GM19328 (cell line): Measurements from ENCODE around the gene NANP.
A peak's percentile ranks its signal among the peaks of the same experiment; 100 is the strongest.
"Not testable (repeated sequence)": the region's sequence is repeated elsewhere in the genome, so short reads cannot be mapped to it uniquely, and the experiment has no call there.

Experiments
- ATAC-seq: cut with Tn5 transposase; IDR thresholded peaks from one replicate; pipeline ENCODE4 v1.9.1; 2021; ENCODE audit warnings: mild to moderate bottlenecking, moderate library complexity; ENCODE audit not compliant: unreplicated experiment

Gene NANP

DNA sequence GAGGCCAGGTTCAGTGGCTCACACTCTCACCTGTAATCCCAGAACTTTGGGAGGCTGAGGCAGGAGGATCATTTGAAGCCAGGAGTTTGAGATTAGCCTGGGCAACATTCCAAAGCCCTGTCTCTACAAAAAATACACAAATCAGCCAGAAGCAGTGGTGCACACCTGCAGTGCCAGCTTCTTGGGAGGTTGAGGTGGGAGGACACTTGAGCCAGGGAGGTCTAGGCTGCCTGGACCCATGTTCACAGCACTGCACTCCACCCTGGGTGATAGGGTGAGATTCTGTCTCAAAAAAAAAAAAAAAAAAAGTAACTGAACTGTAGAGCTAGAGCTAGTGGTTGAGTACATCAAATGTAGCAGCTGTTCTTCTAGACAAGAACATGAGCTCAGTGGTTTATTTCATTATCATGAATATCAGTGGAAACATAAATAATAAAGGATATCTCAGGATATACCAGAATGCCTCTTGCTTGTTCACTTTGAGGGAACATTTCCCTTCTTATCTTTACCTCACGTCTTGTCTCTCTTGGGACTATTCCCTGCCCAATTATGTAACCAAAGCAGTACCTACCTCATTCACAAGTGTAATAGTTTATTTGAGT is 17.6 kb downstream of the NANP start:
- ATAC-seq, result no peak

DNA sequence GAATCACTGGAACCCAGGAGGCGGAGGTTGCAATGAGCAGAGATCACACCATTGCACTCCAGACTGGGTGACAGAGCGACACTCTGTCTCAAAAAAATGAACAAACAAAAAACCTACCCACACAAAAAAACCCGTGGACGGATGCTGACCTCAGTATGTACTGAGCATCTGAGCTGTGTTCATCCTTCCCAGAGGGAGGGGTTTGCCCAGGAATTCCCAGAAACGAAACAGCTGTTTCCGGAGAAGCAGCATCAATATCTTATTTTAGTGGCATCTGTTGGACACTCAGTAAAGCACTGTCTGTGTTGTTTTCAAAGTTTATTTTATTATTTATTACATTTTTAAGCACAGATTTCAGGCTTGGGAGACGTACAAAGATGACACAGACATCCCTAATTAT is 18.7 kb downstream of the NANP start:
- ATAC-seq, result no peak

DNA sequence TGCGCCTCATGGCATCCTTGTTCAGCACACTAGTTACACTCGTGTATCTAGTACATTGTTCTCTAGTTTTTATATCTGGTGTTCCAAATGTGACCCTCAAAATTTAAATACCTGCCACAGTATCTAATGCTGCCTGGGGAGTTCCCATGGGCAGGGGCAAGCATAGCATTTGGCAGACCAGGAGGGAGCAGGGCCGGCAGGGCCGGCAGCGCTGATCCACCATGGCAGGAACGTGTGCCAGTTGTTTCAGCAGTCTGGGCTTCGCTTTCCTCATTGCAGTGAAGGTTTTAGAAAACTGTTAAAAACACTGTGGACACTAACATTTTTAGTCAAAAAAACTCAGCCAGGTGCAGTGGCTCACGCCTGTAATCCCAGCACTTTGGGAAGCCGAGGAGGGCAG is 19.2 kb downstream of the NANP start:
- ATAC-seq, result no peak

DNA sequence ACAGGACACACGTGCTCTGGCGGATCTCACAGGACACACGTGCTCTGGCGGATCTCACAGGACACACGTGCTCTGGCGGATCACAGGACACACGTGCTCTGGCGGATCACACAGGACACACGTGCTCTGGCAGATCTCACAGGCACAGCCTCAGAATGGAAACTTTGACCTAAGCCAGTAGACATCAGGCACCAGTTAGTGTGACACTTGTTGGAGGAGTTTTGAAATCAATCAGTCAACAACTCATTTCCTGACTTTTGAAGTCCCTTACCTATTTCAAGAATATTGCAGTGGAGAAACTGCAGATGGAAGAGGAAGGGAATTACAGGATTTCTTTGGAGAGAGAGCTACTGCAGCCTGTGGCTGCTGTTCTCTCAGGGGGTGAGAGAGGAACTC is 20.9 kb downstream of the NANP start:
- not testable (repeated sequence) for ATAC-seq

DNA sequence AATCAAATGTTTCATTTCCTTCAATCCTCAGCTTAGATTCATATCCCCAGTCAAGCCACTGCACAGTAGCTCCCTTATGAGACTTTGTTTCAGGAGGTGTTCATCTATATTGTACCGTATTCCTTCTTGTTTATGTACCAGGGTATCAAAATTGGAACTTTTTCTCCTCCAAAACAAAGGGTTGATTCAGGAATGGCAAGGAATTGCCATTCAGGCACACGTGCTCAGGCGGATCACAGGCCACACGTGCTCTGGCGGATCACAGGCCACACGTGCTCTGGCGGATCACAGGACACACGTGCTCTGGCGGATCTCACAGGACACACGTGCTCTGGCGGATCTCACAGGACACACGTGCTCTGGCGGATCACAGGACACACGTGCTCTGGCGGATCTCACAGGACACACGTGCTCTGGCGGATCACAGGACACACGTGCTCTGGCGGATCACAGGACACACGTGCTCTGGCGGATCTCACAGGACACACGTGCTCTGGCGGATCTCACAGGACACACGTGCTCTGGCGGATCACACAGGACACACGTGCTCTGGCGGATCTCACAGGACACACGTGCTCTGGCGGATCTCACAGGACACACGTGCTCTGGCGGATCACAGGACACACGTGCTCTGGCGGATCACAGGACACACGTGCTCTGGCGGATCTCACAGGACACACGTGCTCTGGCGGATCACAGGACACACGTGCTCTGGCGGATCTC is 21.5 kb downstream of the NANP start:
- ATAC-seq, result not testable (repeated sequence)

DNA sequence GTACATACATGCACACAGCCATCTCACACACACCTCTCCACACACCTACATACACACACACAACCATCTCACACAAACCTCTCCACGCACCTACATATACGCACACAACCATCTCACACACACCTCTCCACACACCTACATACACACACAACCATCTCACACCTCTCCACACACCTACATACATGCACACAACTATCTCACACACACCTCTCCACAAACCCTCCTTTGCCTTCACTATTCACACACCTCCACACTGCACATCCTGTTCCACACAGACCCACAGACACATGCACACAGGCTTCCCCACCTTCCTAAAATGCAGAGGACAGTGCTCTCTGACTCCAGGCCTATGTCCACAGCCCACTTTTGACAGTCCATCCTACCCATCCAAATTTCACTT is 22.2 kb downstream of the NANP start:
- no peak for ATAC-seq

DNA sequence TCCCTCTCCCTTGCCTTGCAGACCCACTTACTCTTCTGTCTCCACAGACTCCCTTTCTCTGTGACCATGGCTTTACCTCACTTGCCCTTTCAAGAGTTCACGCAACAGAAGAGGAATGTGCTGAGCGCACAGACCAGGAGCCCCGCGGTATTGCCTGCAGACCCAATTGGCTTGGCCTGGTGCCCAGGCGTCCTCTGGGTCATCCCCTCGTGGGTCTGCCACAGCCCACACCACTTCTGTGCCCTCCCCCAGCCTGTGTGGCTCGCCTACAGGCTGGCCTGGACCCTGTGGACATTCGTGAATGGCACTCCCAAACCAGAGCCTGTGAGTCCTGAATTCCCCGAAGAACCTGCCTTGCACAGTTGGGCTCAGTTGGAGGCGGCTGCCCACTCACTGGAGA is 23.2 kb downstream of the NANP start:
- ATAC-seq, result no peak

DNA sequence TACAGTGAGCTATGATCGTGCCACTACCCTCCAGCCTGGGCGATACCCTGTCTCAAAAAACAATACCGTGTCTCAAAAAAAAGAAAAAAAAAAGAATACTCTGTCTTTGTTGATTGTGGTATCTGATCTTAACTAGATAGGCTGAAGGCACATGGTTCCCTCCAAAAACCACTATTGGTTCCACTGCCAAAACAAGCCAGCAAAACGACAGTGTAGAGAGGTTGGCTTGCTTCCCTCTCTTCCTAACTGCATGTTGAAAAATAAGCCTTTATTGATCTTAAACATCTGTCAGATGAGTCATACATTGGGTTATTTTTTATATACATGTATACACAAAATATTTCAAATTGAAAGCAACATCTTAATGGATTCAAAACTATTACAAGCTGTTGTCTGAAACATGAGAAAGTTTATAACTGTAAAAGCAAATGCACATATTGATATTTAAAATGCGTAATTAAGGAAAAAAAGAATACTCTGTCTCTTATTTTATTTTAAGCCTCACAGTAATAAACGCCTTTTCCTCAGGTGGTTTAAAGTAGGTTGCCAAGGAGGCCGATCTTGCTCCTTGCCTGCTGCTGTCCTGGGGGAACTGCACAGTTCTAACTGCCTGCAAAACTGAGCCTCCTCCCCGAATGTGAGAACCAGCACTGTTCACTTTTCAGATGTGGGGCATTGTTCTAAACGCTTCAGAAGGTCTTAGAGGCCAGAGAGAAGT is 31.5 kb downstream of the NANP start:
- ATAC-seq, result no peak

DNA sequence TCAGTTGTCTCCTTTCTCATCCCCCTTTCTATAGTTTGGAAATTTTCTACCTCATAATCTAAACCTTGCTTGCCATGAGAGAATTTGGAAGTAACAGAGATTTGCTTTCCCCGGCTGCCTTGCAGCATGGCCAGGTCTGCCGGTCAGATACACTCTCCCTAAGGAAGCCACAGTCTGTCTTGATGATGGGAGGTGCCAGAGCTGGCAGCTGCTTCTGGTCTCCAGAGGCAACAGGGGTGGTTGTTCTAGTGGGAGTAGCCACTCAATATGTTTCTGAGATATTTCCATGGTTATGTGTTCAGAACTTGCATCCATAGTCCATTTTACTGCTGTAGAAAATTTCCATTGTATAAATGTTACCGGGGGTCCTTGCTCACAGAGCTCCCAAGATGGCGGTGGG is 33.0 kb downstream of the NANP start:
- not testable (repeated sequence) for ATAC-seq

DNA sequence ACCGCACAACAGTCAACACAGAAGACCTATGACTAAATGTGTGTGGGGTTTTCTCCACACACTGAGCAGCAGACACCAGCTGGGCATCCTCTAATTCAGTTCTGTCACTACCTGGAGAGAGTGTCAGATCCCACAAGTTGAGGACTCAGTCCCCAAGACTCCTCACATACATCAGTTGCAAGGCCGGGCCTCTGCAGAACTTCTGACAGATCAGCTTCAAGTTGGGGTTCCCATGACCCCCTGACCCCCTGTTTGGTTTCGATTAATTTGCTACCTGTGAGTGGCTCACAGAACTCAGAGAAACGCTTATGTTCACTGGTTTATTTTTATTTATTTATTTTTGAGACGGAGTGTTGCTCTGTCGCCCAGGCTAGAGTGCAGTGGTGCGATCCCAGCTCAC is 35.3 kb downstream of the NANP start:
- no peak for ATAC-seq

DNA sequence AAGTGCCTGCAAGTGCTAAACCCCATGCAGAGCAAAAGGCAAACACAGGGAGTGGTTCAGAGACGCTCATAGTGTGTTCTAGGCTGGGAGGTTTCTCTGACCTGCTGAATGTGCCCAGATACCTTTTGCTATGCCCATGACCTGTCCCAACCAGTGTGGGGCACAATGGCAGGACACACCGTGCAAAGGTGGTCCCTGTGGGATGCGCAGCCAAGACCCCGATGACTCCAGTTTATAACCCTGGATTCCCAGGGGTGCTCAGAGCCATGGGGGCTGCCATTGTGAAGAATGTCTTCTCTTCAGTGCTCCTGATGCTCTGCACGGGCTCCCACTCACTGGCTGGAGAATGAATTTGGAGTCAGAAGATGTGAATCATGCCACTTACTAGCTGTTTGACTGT is 36.3 kb downstream of the NANP start:
- no peak for ATAC-seq

DNA sequence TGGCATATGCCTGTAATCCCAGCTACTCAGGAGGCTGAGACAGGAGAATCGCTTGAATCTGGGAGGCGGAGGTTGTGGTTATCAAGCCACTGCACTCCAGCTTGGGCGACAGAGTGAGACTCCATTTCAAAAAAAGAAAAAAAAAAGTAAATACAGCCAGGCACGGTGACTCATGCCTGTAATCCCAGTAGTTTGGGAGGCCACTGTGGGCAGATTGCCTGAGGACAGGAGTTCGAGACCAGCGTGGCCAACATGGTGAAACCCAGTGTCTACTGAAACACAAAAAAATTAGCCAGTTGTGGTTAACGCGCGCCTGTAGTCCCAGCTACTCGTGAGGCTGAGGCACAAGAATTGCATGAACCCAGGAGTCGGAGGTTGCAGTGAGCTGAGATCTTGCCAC is 36.9 kb downstream of the NANP start:
- no peak for ATAC-seq

DNA sequence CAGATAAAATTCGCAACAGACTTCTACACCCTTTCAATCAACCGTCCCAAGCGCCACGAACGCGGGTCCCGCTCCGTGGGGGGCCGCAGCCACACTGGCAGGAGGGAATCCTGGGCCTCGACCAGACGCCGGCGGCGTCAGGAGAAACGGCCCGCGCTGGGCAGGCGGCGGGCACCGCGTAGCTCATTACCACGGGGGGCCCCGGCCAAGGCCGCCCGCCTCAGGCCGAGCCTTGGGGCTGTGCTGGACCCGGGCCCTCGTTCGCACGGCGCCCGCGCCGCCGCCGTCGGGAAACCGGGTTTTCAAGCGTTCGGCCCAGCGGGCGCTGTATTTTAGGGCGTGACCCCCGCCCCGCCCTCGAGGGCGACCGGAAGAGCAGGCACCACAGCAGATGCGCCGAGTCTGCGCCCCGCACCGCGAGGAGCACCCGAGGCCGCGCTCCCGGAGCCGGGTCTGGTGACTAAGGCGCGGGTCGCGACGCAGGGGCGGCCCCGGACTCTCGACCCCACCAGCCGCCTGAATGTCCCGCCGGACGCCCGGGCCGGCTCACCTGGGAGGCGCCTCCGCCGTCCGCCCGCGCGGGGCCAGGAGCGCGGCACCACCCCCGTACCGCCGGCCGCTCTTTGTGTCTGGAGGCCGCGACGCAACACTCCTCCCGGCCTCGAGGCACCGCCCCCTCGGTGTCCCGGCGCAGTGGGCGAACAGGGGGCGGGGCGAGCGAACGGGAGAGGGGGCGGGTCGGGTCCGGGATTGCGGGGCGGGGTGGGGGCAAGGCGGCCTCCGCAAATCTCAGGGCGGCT is 38.7 kb downstream of the NANP start, which contains the start of gene NINL:
NINL (minus strand) TSS at position 627 of the 800 bp plus-strand sequence. CDS start 58,944 bp downstream, outside the sequence.
- peak; percentile 62 for ATAC-seq

DNA sequence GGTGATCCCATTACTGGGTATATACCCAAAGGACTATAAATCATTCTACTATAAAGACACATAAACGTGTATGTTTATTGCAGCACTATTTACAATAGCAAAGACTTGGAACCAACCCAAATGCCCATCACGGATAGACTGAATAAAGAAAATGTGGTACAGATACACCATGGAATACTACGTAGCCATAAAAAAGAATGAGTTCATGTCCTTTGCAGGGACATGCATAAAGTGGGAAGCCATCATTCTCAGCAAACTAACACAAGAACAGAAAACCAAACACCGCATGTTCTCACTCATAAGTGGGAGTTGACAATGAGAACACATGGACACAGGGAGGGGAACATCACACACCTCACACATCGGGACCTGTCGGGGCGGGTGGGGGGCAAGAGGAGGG is 40.2 kb downstream of the NANP start:
- not testable (repeated sequence) for ATAC-seq

DNA sequence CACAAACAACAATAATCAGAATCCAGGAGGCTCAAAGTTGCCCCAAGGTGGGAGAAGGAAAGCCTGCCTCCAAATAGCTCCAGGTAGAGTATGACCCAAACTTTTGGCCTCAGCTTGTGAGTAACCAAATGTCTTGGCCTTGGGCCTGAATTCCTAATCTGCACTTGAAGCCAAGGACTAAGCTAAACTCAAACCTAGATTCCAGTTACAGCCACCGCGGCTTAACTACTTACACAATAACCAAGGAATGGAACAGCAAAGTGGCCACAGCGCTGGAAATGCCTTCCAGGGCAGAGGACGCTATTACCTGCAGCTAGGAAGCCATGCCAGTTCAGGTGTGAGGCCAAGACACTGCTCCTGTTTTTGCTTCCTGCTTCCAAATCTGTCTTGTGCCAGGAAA is 43.1 kb downstream of the NANP start:
- ATAC-seq, result no peak

DNA sequence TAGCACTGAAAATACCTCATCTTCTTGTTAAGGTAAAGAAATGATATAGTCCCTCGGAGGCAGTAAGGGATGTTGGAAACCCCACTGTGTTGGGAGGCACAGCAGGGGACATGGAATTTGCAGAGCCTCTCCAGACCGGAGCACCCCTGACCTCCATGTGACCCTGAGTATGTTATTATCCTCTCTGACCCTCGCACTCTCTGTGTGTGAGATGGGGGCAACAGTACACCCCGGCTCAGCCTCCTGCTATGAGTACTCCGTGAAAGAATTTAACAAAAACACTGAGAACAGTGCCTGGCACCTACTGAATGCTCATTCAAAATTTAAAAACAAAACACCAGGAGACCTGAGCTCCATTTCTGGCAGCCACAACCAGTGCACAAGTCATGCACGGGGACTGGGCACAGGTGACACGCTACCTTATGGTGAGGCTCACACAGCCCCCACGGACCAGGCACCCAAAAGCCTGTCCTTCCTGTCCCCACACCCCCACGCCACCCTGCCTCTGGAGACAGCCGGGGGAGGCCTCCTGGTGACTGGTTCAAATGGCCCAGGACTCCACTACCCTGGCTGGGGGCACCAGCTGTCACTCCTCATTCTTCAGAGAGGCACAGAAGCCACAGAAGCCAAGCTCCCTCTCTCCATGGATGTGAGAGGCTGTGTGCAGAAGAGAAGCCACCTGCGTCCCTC is 44.6 kb downstream of the NANP start:
- no peak for ATAC-seq

DNA sequence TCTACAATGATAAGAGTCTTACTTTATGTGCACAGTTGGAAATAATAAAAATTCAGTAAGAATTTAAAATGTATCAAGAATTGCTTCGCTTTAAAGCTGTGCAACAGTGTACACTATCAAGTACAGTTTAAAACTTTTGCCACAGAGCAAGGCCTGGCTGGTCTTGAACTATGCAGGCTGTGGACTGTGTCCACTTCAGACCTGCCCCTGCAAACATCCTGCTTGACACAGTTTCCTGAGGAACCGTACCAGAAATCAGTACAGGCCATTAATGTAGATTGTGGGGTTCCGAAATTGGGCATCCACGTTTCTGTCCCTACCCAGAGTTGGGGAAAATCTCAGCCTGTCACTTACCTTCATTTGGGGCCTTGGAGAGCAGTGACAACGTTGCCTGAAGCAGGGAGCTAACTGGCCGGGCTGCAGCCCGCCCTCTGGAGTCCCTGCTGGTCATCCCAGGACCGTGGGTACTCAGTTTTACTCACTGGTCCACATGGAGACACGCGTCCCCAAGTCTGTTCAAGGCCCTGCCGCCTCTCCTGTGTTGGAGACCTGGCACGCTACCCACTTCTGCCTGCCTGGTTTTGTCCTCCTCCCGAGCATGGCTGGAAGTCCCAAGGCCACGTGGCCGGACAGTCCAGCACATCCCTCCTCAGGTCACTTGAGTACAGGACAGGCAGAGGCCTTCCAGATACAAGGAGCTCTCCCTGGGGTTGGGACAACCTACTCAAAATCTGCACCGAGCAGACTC is 46.9 kb downstream of the NANP start:
- ATAC-seq, result no peak

DNA sequence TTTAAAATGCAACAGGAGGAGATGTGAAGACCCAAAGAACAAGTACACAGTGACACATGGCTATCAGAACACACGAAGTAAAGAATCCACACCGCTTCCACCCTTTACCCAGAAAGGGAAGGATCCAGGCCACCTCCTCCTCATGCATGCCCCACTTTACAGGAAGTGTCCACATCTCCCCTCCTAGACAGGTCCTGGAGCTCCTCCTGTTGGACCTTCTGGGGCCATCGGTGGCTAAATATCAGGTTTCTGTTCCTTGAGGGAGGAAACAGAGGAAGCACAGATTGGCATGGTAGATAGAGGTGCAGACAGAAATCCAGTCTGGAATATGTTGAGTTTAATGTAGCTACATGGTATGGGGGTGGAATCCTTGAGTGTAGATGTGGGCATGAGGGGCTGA is 49.4 kb downstream of the NANP start:
- ATAC-seq, result no peak

DNA sequence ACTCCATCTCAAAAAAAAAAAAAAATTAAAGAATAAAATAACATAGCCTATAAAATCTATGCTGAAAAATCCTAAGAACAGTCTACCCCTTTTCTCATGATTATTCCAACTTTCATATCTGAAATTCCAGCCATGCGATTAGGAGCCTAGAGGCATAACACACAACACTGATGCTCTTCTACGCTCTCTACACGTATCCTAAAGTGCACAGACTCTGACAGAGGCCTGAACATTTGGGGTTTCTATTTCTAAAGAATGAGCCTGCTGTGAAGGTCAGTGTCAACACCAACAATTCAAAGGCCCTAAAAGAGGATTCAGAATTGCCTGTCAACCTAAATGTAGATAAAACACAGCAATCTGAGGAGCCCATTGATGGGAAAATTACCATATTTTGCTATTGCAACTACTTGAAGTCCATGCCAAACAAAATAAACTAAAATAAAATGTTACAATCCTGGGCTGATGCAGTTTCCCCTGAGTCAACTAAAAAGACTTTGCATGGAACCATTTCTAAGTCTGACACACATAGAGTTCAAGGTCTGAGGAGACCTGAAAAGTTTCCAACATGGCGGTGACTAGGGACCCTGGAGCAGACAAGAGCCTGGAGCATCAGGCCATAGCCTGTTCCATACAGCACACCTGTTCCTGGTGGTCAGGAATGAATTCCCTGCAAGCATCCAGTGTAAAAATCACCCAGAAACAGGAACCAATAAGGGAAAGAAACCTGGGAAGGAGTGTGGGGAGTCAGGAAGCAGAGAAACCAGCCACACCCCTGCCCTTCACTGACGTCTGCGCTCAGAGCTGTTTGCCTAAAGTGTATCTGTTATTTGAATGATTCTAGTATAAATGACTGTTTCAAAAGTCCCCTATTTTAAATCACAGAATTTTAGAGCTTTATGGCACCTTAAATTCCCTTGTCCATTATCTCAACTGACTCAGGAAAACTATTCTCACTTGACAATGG is 50.2 kb downstream of the NANP start:
- no peak for ATAC-seq
